ENCODE data around the gene ICAM1.

- no peak for TF ChIP-seq CTCF (IDR thresholded peaks at IDR 0.05)
- TF ChIP-seq EZH2 (IDR thresholded peaks at IDR 0.05) = no peak
- no peak for TF ChIP-seq EZH2phosphoT487 (IDR thresholded peaks at IDR 0.05)
Measured at GRCh38 chr19:10315335-10316214, 44.7 kb downstream of the ICAM1 start, which contains the start of gene FDX2.

Measured in neural progenitor cell (in vitro differentiated cells).